Measurements from ENCODE around the gene PHACTR1. TPM values are rescaled to one million over a fixed set of nuclear protein-coding genes. Genes with fewer than 3 reads are reported as not detected.

PHACTR1 gene
- total RNA-seq, 1 experiment from 2014 or later, result 0.05 TPM

DNA sequence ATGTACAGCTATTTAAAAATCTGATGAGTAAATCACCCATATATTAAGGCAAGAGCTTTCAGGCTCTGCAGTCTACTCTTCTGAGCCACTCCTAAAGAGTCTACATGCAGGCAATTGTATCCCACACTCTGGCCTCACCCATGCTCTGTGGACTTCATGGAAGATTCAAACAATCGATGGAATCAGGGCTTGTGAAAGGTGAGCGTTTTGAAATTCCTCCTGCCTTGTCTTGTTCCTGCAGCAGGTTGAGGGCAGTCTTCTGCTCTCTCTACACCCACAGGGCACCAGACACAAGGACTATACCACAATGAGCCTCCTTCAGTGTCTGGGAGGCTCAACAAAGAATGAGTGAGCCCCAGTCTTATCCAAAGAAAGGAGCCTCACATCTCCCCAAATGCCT is 560.7 kb downstream of the PHACTR1 start:
- BruUV-seq (replicated peaks), result no TSS peak
- Histone ChIP-seq H3K36me3 (ENCODE audit: control insufficient read depth, insufficient read depth, low read length) (no peaks in the 10 kb centered on the region), H3K27ac (ENCODE audit: low read length) (no peak overlapping the region), H3K9me3 (ENCODE audit: control insufficient read depth, insufficient read depth, low read depth, low read length) (no peaks in the 10 kb centered on the region), H3K27me3 (ENCODE audit: control insufficient read depth, insufficient read depth, low read length) (peaks cover 2% of the 10 kb centered on the region; the same call in 1 of the 2 replicates), H3K4me1 (ENCODE audit: control insufficient read depth, insufficient read depth, low read length) (no peaks in the 10 kb centered on the region), H3K4me3 (ENCODE audit: low read depth in 2 of 2, low read length in 2 of 2) (no peak overlapping the region)
- POLR2A ChIA-PET, result no interaction called here
- intact Hi-C loops (cut with micrococcal nuclease; ENCODE audit: unreplicated experiment), result no loop called here
- DNase-seq (ENCODE audit: low read depth, low spot score) (no peak), ATAC-seq (no peak)
- in situ Hi-C loops (cut with HindIII; ENCODE audit: low pct_unique_long_range_greater_than_20kb, low sequenced_read_pairs), result no loop called here
- CTCF ChIA-PET, result no interaction called here
- TF ChIP-seq SIN3A (IDR thresholded peaks at IDR 0.05; ENCODE audit: borderline replicate concordance, insufficient read depth, low read depth, low read length), result no peak
- TF ChIP-seq, protein P1, sequence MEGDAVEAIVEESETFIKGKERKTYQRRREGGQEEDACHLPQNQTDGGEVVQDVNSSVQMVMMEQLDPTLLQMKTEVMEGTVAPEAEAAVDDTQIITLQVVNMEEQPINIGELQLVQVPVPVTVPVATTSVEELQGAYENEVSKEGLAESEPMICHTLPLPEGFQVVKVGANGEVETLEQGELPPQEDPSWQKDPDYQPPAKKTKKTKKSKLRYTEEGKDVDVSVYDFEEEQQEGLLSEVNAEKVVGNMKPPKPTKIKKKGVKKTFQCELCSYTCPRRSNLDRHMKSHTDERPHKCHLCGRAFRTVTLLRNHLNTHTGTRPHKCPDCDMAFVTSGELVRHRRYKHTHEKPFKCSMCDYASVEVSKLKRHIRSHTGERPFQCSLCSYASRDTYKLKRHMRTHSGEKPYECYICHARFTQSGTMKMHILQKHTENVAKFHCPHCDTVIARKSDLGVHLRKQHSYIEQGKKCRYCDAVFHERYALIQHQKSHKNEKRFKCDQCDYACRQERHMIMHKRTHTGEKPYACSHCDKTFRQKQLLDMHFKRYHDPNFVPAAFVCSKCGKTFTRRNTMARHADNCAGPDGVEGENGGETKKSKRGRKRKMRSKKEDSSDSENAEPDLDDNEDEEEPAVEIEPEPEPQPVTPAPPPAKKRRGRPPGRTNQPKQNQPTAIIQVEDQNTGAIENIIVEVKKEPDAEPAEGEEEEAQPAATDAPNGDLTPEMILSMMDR (IDR thresholded peaks at IDR 0.05), result no peak
- no peak for TF ChIP-seq TCF7L2 (IDR thresholded peaks at IDR 0.05; ENCODE audit: low read depth, low read length)
- TF ChIP-seq POLR2AphosphoS5 (IDR thresholded peaks at IDR 0.05; ENCODE audit: low read depth, low read length), result no peak
- TF ChIP-seq, protein P2, sequence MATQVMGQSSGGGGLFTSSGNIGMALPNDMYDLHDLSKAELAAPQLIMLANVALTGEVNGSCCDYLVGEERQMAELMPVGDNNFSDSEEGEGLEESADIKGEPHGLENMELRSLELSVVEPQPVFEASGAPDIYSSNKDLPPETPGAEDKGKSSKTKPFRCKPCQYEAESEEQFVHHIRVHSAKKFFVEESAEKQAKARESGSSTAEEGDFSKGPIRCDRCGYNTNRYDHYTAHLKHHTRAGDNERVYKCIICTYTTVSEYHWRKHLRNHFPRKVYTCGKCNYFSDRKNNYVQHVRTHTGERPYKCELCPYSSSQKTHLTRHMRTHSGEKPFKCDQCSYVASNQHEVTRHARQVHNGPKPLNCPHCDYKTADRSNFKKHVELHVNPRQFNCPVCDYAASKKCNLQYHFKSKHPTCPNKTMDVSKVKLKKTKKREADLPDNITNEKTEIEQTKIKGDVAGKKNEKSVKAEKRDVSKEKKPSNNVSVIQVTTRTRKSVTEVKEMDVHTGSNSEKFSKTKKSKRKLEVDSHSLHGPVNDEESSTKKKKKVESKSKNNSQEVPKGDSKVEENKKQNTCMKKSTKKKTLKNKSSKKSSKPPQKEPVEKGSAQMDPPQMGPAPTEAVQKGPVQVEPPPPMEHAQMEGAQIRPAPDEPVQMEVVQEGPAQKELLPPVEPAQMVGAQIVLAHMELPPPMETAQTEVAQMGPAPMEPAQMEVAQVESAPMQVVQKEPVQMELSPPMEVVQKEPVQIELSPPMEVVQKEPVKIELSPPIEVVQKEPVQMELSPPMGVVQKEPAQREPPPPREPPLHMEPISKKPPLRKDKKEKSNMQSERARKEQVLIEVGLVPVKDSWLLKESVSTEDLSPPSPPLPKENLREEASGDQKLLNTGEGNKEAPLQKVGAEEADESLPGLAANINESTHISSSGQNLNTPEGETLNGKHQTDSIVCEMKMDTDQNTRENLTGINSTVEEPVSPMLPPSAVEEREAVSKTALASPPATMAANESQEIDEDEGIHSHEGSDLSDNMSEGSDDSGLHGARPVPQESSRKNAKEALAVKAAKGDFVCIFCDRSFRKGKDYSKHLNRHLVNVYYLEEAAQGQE (IDR thresholded peaks at IDR 0.05; ENCODE audit: insufficient read depth in 1 of 2, low read depth in 2 of 2, low read length in 1 of 2), result no peak

DNA sequence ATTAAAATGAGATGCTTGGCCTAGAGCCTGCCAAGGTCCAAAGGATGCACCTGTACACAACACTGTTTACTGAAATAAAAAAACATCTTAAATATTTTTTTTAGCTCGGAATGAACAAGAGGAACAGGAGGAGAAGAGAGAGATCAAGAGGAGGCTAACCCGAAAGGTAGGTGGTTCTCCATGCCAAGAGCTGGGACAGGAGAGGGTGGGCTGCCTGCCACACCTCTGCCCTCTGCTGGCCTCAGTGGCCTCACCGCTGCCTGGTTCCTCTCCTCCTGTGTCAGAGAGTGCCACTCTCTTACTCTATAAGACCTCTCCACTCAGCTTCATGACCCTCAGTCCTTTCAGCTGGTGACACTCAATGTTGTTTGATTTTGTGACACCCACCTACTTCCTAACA is 561.6 kb downstream of the PHACTR1 start:
- intact Hi-C loops (cut with micrococcal nuclease; ENCODE audit: unreplicated experiment) (no loop called here), in situ Hi-C loops (cut with HindIII; ENCODE audit: low pct_unique_long_range_greater_than_20kb, low sequenced_read_pairs) (no loop called here)
- BruUV-seq (replicated peaks), result no TSS peak
- POLR2A ChIA-PET, result no interaction called here
- H3K4me1 ChIP-seq (ENCODE audit: control insufficient read depth, insufficient read depth, low read length), result no peaks in the 10 kb centered on the region
- TF ChIP-seq, protein P1 (IDR thresholded peaks at IDR 0.05), result peak; percentile 57; the same call in 1 of the 2 replicates
- TF ChIP-seq, protein P2 (IDR thresholded peaks at IDR 0.05; ENCODE audit: insufficient read depth in 1 of 2, low read depth in 2 of 2, low read length in 1 of 2), result no peak
- no peaks in the 10 kb centered on the region for H3K36me3 ChIP-seq (ENCODE audit: control insufficient read depth, insufficient read depth, low read length)
- H3K4me3 ChIP-seq (ENCODE audit: low read depth in 2 of 2, low read length in 2 of 2), result no peak overlapping the region
- no peak; the same call in 1 of the 2 replicates for ATAC-seq
- H3K27ac ChIP-seq (ENCODE audit: low read length), result no peak overlapping the region
- peaks cover 1% of the 10 kb centered on the region; the same call in 1 of the 2 replicates for H3K27me3 ChIP-seq (ENCODE audit: control insufficient read depth, insufficient read depth, low read length)
- no peaks in the 10 kb centered on the region for H3K9me3 ChIP-seq (ENCODE audit: control insufficient read depth, insufficient read depth, low read depth, low read length)
- no peak for DNase-seq (ENCODE audit: low read depth, low spot score)
- CTCF ChIA-PET, result no interaction called here
